Measurements from ENCODE around the gene RINT1. TPM values are rescaled to one million over a fixed set of nuclear protein-coding genes. Genes with fewer than 3 reads are reported as not detected.

Gene RINT1
- total and polyA plus RNA-seq, 2 of the 13 experiments (the other 11 are each of a cell fraction or from before 2014, with no cell fraction given) = 14.7 to 19.3 TPM

DNA sequence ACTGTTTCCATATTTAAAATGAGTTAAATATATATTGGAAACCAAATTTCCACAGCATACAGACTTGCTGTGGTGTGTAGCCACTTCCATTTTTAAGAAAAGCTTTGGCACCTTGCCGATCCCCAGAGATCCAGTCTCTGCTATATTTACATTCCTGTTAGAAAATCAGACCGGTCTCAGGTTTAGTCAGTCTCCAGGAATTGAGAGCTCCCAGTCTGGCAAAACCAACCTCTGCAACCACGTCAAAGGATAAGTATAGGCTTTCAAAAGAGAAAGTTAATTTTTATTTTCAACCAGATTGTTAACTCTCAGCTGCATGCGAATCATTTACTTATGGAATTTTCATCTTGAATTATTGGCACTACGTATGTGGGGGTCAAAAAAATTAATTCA is 38.1 kb upstream of the RINT1 start:
- H2AFZ ChIP-seq (ENCODE audit: low read length) = no peak overlapping the region
- ChIA-PET CTCF (ENCODE audit: low intra/inter-chr PET ratio, low total read pairs) (no interaction called here), POLR2A (no interaction called here)
- H3K36me3 ChIP-seq (replicated peaks in 1 of 2; ENCODE audit: control insufficient read depth in 1 of 2, insufficient read depth in 2 of 2, low read length in 2 of 2) = peaks cover 4 to 19% of the 10 kb centered on the region in 2 experiments; a peak in 4 of 5 replicates
- ATAC-seq (no peak), DNase-seq (ENCODE audit: low spot score) (no peak), FAIRE-seq (no peak)
- WGBS (ENCODE audit: low lambda C conversion rate) = over 99% methylated on average over 5 of the region's 5 CpGs
- H3K4me1 ChIP-seq (ENCODE audit: insufficient read depth, low read length) = no peaks in the 10 kb centered on the region
- no peak overlapping the region for H3K4me3 ChIP-seq (replicated peaks in 1 of 3; ENCODE audit: insufficient read depth in 1 of 3, low read depth in 2 of 3, low read length in 3 of 3)
- H4K20me1 ChIP-seq (ENCODE audit: insufficient read depth, low read length) = no peaks in the 10 kb centered on the region
- no peak overlapping the region for H3K9ac ChIP-seq (ENCODE audit: insufficient read depth, low read depth, low read length)
- no peaks in the 10 kb centered on the region for H3K27me3 ChIP-seq (ENCODE audit: control insufficient read depth in 1 of 2, insufficient read depth in 2 of 2, low read length in 2 of 2)
- in situ Hi-C loops (cut with HindIII; ENCODE audit: extremely low pct_ligation_motif_present, low pct_unique_long_range_greater_than_20kb) = no loop called here
- no TSS peak for BruUV-seq (replicated peaks)
- intact Hi-C loops (cut with micrococcal nuclease; ENCODE audit: unreplicated experiment) = no loop called here
- H3K9me3 ChIP-seq (ENCODE audit: low read length) = no peaks in the 10 kb centered on the region
- H3K79me2 ChIP-seq (ENCODE audit: insufficient read depth, low read length) = no peaks in the 10 kb centered on the region
- H3K4me2 ChIP-seq (ENCODE audit: low read depth, low read length) = no peak overlapping the region
- H3K27ac ChIP-seq (ENCODE audit: extremely low read length, insufficient read depth, low read length) = no peak overlapping the region
- TF ChIP-seq AGO2 (optimal IDR thresholded peaks at IDR 0.05; ENCODE audit: low read depth, low read length) = peak; percentile 21
- TF ChIP-seq DNMT1 (CRISPR knock-in tag; IDR thresholded peaks at IDR 0.05) = no peak
- no peak for TF ChIP-seq ATAD3A (CRISPR knock-in tag; IDR thresholded peaks at IDR 0.05)
- TF ChIP-seq KLF6 (CRISPR knock-in tag; IDR thresholded peaks at IDR 0.05) = no peak
- TF ChIP-seq HDAC1 (CRISPR knock-in tag; IDR thresholded peaks at IDR 0.05) = no peak
- TF ChIP-seq MBD4 (IDR thresholded peaks at IDR 0.05; ENCODE audit: borderline replicate concordance, low read length) = no peak
- TF ChIP-seq, protein P1, sequence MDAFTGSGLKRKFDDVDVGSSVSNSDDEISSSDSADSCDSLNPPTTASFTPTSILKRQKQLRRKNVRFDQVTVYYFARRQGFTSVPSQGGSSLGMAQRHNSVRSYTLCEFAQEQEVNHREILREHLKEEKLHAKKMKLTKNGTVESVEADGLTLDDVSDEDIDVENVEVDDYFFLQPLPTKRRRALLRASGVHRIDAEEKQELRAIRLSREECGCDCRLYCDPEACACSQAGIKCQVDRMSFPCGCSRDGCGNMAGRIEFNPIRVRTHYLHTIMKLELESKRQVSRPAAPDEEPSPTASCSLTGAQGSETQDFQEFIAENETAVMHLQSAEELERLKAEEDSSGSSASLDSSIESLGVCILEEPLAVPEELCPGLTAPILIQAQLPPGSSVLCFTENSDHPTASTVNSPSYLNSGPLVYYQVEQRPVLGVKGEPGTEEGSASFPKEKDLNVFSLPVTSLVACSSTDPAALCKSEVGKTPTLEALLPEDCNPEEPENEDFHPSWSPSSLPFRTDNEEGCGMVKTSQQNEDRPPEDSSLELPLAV (CRISPR knock-in tag; conservative IDR thresholded peaks at IDR 0.05; ENCODE audit: low read depth) = no peak

DNA sequence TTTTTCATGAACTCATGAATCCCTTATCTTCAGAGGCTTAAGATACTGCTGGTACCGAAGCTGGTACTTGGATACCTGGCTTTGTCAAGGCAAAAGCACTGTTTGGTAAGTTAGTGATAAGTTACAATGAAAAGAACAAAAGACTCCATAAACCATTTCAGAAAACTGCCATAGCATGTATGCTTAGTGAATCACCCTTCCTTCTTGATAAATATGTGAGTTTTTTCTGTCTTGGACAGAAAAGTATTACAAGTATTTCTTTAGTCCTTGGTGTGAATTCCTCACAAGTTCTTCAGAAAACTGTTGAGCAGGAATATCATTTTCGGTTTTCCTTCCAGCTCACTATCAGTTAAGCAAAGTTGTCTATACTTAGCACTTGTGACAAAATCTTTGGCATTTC is 35.5 kb upstream of the RINT1 start:
- BruUV-seq (replicated peaks) = no TSS peak
- Histone ChIP-seq H3K79me2 (ENCODE audit: insufficient read depth, low read length) (no peaks in the 10 kb centered on the region), H3K27me3 (ENCODE audit: control insufficient read depth in 1 of 2, insufficient read depth in 2 of 2, low read length in 2 of 2) (no peaks in the 10 kb centered on the region), H3K4me1 (ENCODE audit: insufficient read depth, low read length) (no peaks in the 10 kb centered on the region), H3K36me3 (replicated peaks in 1 of 2; ENCODE audit: control insufficient read depth in 1 of 2, insufficient read depth in 2 of 2, low read length in 2 of 2) (peaks cover 9 to 34% of the 10 kb centered on the region in 2 experiments; a peak in 4 of 5 replicates), H3K9ac (ENCODE audit: insufficient read depth, low read depth, low read length) (no peak overlapping the region), H3K4me3 (replicated peaks in 1 of 3; ENCODE audit: insufficient read depth in 1 of 3, low read depth in 2 of 3, low read length in 3 of 3) (no peak overlapping the region), H3K9me3 (ENCODE audit: low read length) (no peaks in the 10 kb centered on the region), H2AFZ (ENCODE audit: low read length) (no peak overlapping the region), H3K27ac (ENCODE audit: extremely low read length, insufficient read depth, low read length) (no peak overlapping the region), H3K4me2 (ENCODE audit: low read depth, low read length) (no peak overlapping the region), H4K20me1 (ENCODE audit: insufficient read depth, low read length) (no peaks in the 10 kb centered on the region)
- ATAC-seq = no peak
- intact Hi-C loops (cut with micrococcal nuclease; ENCODE audit: unreplicated experiment) (no loop called here), in situ Hi-C loops (cut with HindIII; ENCODE audit: extremely low pct_ligation_motif_present, low pct_unique_long_range_greater_than_20kb) (no loop called here)
- ChIA-PET CTCF (ENCODE audit: low intra/inter-chr PET ratio, low total read pairs) (no interaction called here), POLR2A (no interaction called here)
- no peak for DNase-seq (ENCODE audit: low spot score)
- FAIRE-seq = no peak
- WGBS (ENCODE audit: low lambda C conversion rate) = 96% methylated on average over 2 of the region's 2 CpGs
- TF ChIP-seq ZMAT3 (CRISPR knock-in tag; conservative IDR thresholded peaks at IDR 0.05) (no peak), SP140L (CRISPR knock-in tag; IDR thresholded peaks at IDR 0.05; ENCODE audit: borderline replicate concordance) (no peak), ZNF572 (CRISPR knock-in tag; IDR thresholded peaks at IDR 0.05) (no peak), ZNF33A (CRISPR knock-in tag; IDR thresholded peaks at IDR 0.05; ENCODE audit: borderline replicate concordance) (no peak), YEATS4 (CRISPR knock-in tag; IDR thresholded peaks at IDR 0.05; ENCODE audit: borderline replicate concordance) (no peak), FOXA1 (IDR thresholded peaks at IDR 0.05) (no peak), FOXA1 (CRISPR knock-in tag; IDR thresholded peaks at IDR 0.05) (no peak), FOXM1 (CRISPR knock-in tag; IDR thresholded peaks at IDR 0.05) (no peak), ZNF773 (CRISPR knock-in tag; IDR thresholded peaks at IDR 0.05; ENCODE audit: borderline replicate concordance) (no peak)
- TF ChIP-seq, protein P2, sequence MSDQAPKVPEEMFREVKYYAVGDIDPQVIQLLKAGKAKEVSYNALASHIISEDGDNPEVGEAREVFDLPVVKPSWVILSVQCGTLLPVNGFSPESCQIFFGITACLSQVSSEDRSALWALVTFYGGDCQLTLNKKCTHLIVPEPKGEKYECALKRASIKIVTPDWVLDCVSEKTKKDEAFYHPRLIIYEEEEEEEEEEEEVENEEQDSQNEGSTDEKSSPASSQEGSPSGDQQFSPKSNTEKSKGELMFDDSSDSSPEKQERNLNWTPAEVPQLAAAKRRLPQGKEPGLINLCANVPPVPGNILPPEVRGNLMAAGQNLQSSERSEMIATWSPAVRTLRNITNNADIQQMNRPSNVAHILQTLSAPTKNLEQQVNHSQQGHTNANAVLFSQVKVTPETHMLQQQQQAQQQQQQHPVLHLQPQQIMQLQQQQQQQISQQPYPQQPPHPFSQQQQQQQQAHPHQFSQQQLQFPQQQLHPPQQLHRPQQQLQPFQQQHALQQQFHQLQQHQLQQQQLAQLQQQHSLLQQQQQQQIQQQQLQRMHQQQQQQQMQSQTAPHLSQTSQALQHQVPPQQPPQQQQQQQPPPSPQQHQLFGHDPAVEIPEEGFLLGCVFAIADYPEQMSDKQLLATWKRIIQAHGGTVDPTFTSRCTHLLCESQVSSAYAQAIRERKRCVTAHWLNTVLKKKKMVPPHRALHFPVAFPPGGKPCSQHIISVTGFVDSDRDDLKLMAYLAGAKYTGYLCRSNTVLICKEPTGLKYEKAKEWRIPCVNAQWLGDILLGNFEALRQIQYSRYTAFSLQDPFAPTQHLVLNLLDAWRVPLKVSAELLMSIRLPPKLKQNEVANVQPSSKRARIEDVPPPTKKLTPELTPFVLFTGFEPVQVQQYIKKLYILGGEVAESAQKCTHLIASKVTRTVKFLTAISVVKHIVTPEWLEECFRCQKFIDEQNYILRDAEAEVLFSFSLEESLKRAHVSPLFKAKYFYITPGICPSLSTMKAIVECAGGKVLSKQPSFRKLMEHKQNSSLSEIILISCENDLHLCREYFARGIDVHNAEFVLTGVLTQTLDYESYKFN (CRISPR knock-in tag; conservative IDR thresholded peaks at IDR 0.05) = no peak
